Left colon (tissue), 2 donors: ENCODE measurements around the gene PPP1R12A. TPM values are rescaled to one million over a fixed set of nuclear protein-coding genes. Genes with fewer than 3 reads are reported as not detected.

Experiments used
- ATAC-seq: fragments of 200-7000 bp; cut with Tn5 transposase; one replicate; pipeline ENCODE4 v1.9.1; 2020; ENCODE audit warnings: mild to moderate bottlenecking, moderate library complexity
- DNase-seq, 2 donors: peaks; one replicate each; pipeline ENCODE4 v3.0.0-alpha.2; 2020
- intact Hi-C, 2 donors: fragments of 100-400 bp; cut with DNase I in 1 of 2; cut with micrococcal nuclease in 1 of 2; formaldehyde crosslinking; loops; one replicate each; pipeline versions ENCODE4 v1.11.2 to v1.14.0; 2022; cut with DNase I, micrococcal nuclease
- total RNA-seq, 2 donors: library from RNA; stranded (reverse); fragmentation: NEBNext Ultra II Directional; extraction: Animal tissue kit (Norgen Biotek cat#: 25700); gene quantifications; one replicate each; pipeline ENCODE4 v1.2.1, GENCODE V29; 2021
- donor health status: DM: no; HTN: no; CAD: no.
- donor health status: DM: yes; HTN: yes; CAD: no.

PPP1R12A gene
- total RNA-seq, 2 donors from 2014 or later, result 61.4 to 87.6 TPM

DNA sequence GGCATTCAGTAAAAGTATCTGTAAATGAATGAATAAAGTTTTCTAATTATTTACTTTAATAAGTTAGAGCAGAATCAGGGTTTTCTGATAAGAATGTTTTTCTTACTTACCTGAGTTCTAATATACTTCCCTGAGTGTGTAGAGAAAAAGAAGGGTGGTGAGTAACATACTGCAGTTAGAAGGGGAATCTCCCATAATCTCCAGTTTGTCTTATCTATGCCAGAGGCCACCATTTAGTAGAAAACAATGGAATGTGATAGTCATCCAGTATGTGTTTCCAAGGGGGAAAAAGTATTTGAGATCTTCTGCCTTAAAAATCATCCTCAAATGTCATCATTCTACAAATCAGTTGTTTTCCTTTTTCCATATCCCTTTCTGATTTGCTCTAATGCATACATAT, 187.6 kb downstream of the PPP1R12A start:
- no peak for DNase-seq
- intact Hi-C loops, result loop anchor here in 1 of 2 donors (10.0 kb wide), 1 partner anchor 332 kb away; no protein-coding TSS in a partner anchor
- ATAC-seq, result no peak

DNA sequence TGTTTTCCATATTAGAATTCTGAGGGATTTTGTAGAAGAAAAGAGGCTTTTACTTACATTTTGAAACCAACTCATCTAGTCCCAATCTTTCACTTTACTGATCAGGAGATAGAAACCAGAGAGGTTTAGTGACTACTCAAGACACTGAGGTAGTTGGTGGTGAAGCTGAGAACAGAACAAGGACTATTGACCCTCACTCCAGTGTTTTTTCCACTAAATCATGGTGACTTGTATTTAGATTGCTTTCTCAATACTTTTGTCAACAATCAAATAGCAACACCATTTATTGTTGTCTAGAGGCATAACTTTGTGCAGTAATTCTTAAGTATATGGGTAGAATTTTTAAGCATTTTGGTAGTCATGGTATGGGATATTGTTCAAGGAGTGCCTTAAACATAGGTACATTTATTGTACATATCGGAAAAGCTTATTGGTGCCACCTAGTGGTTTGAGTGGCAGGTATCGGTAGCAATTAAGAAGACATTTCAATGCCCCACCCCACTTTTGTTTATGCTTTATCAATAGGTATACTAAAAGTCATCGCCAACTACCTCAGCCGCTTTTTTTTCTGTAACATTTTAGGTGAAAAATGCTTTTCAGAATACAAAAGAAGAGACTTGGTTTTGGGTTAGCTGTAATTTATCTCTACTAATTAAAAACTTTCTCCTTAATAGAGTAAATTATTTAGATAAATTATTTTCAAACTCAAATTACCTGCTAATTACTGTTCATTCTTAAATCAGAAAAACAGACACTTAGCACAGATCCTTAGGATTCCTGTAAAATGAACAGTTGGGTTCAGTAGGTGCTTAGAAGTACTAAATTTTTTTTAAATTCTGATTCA, 196.8 kb downstream of the PPP1R12A start:
- DNase-seq (peak in 1 of 2 donors; percentile 43), ATAC-seq (peak; percentile 86)
- intact Hi-C loops, result loop anchor here in 1 of 2 donors (5.0 kb wide), 1 partner anchor 191 kb away; no protein-coding TSS in a partner anchor

DNA sequence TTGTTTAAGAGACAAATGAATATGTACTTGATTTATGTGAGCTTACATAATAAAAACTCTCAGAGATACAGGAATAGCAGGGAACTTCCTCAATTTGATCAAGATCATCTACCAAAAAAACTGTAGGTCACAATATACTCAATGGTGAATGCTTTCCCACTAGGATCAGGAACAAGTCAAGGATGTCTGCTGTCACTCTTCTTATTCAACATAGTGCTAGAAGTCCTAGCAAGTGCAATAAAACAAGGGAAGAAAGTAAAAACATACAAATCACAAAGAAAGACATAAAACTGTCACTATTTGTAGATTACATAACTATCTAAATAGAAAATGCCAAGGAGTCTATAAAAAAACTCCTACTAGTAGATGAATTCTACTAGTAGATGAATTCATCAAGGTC, 202.3 kb downstream of the PPP1R12A start:
- ATAC-seq, result no peak
- no peak for DNase-seq
- intact Hi-C loops, result no loop called here

DNA sequence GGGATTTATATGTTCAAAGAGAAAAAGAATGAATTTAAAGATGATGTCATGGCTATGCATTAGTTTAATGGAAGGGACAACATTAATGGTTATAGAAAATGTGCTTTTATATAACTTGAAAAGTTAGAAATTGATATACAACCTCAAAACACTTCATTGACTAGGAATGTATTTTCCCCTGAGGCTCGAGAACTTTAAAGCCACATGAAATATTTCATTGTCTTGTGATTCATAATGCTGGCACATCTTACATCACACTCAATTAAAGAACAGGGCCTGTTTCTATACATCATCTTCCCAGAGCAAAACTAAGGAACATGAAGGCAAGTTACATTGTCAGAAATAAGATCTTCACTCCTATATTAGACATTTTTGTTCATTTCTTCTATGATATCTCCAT, 208.9 kb downstream of the PPP1R12A start:
- ATAC-seq, result no peak
- intact Hi-C loops, result no loop called here
- no peak for DNase-seq

Other genes with a start within 250 kb of the PPP1R12A start
- gene PAWR, start 244.1 kb downstream of the PPP1R12A start, total RNA-seq, result 100 to 1,000 TPM; 146 to 151 TPM
- under 1 TPM in 1 of 2 donors, not detected in 1; 0.47 TPM for gene OTOGL, start 164.4 kb upstream of the PPP1R12A start, total RNA-seq